ENCODE data around the gene HPSE2.

The HPSE2 gene

DNA sequence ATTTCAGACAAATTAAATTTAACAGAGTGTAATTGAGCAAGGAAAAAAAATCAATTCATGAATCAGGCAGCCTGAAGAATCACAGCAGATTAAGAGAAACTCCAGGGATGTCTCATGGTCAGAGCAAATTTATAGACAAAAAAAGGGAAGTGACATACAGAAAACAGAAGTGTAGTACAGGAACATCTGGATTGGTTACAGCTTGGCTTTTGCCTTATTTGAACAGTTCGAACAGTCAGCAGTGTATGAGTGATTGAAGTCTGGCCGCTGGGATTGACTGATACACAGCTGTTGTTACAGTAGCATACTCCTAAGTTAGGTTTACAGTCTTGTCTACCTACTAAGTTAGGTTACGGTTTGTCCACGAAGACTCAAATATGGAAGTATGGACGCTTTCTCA is 255.3 kb downstream of the HPSE2 start:
- no peak overlapping the region for H3K4me3 ChIP-seq (ENCODE audit: low read depth, low read length)
- TF ChIP-seq, protein P1, sequence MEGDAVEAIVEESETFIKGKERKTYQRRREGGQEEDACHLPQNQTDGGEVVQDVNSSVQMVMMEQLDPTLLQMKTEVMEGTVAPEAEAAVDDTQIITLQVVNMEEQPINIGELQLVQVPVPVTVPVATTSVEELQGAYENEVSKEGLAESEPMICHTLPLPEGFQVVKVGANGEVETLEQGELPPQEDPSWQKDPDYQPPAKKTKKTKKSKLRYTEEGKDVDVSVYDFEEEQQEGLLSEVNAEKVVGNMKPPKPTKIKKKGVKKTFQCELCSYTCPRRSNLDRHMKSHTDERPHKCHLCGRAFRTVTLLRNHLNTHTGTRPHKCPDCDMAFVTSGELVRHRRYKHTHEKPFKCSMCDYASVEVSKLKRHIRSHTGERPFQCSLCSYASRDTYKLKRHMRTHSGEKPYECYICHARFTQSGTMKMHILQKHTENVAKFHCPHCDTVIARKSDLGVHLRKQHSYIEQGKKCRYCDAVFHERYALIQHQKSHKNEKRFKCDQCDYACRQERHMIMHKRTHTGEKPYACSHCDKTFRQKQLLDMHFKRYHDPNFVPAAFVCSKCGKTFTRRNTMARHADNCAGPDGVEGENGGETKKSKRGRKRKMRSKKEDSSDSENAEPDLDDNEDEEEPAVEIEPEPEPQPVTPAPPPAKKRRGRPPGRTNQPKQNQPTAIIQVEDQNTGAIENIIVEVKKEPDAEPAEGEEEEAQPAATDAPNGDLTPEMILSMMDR (IDR thresholded peaks at IDR 0.05; ENCODE audit: control insufficient read depth, extremely low read depth, insufficient read depth): no peak
- no peak for DNase-seq (ENCODE audit: low read depth)

DNA sequence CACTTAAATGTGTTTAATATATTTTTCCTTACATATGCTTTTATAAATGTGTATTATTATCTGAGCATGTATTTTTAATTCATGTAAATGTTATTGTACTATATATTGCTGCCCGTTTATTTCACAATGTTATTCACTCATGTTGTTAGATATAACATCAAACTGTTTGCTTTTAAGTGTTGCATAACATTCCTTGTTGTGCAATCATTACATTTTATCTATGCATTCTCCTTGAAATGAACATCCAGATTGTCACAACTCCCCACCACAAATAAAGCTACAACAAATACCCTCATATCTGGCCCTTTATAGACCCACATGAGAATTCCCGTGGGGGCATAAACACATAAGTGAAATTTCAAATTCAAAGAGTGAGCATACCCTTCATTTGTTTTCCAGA is 264.2 kb downstream of the HPSE2 start:
- H3K4me3 ChIP-seq (ENCODE audit: low read depth, low read length): no peak overlapping the region
- no peak for DNase-seq (ENCODE audit: low read depth)
- TF ChIP-seq, protein P1 (IDR thresholded peaks at IDR 0.05; ENCODE audit: control insufficient read depth, extremely low read depth, insufficient read depth): no peak

DNA sequence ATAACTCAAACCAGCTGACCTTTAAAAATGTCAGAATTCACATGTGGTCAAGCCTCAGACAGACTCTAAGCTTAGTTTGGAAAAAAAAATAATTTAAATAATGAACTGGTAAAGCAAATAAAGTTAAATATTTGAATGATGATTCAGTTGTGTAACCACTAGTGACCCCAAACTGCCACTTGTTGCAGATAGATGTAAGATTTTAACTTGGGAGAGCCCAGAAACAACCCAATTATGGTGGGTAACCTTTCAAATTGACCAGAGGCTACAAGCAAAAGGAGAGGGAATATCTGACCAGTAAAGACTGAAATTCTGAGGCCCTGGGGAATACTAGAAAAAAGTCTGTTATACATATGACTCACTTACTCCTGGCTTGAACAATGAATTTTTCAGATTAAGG is 268.1 kb downstream of the HPSE2 start:
- no peak overlapping the region for H3K4me3 ChIP-seq (ENCODE audit: low read depth, low read length)
- TF ChIP-seq, protein P1 (IDR thresholded peaks at IDR 0.05; ENCODE audit: control insufficient read depth, extremely low read depth, insufficient read depth): no peak
- DNase-seq (ENCODE audit: low read depth): no peak

DNA sequence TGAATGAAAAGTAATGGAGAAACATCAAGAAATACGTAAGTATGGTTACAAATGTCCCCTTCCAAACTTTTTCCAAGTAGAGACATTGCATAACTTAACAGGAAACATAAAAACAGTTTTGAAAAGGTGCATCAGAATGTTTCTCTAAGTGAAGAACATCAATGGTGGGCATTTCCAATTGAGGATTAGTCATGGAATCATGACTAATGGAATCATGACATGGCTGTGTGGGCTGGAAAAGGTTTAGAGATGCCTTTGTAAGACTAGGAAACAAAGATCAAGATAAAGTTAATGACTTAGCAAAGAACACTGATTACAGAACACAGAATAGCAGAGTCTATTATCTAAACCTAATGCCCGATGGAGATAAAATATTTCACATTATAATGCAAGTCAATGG is 272.0 kb downstream of the HPSE2 start:
- no peak overlapping the region for H3K4me3 ChIP-seq (ENCODE audit: low read depth, low read length)
- TF ChIP-seq, protein P1 (IDR thresholded peaks at IDR 0.05; ENCODE audit: control insufficient read depth, extremely low read depth, insufficient read depth): no peak
- DNase-seq (ENCODE audit: low read depth): no peak

DNA sequence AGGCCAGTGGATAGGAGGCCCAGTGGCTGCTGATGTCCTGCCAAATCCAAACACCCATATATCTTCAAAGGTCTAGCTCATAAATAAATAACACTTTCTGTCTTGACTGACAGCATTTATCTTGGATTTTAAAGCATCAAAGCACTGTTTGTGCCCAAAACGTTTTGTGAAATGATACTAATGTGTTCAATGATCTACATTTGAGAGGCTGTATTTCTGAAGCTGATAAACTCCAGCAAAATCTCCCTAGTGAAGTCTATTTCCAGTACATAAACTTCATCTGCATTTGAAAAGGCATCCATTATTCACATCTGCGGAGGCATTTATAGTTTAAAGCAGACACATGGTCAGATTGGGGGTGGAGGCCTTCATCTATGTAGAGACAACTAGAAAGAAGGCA is 276.3 kb downstream of the HPSE2 start:
- TF ChIP-seq, protein P1 (IDR thresholded peaks at IDR 0.05; ENCODE audit: control insufficient read depth, extremely low read depth, insufficient read depth): no peak
- no peak overlapping the region for H3K4me3 ChIP-seq (ENCODE audit: low read depth, low read length)
- DNase-seq (ENCODE audit: low read depth): no peak

DNA sequence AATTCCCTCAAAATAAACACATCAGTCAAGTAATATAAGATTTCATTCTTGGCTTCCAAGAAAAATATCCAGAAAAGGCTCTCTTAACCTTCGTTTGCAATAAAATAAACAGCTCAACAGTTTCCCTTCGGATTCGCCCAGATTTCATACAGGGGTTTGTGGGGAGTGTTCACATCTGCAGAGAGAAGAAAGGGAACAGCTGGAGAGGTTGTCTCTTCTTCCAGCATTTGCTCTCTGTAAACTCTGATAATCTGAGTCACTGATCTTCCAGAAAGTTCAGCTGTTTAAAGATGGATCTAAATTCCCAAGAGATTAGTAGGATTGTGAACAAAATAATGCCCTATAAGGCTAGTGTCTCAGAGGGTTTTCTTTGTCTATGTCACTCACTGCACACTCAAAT is 277.9 kb downstream of the HPSE2 start:
- TF ChIP-seq, protein P1 (IDR thresholded peaks at IDR 0.05; ENCODE audit: control insufficient read depth, extremely low read depth, insufficient read depth): no peak
- no peak overlapping the region for H3K4me3 ChIP-seq (ENCODE audit: low read depth, low read length)
- DNase-seq (ENCODE audit: low read depth): no peak

DNA sequence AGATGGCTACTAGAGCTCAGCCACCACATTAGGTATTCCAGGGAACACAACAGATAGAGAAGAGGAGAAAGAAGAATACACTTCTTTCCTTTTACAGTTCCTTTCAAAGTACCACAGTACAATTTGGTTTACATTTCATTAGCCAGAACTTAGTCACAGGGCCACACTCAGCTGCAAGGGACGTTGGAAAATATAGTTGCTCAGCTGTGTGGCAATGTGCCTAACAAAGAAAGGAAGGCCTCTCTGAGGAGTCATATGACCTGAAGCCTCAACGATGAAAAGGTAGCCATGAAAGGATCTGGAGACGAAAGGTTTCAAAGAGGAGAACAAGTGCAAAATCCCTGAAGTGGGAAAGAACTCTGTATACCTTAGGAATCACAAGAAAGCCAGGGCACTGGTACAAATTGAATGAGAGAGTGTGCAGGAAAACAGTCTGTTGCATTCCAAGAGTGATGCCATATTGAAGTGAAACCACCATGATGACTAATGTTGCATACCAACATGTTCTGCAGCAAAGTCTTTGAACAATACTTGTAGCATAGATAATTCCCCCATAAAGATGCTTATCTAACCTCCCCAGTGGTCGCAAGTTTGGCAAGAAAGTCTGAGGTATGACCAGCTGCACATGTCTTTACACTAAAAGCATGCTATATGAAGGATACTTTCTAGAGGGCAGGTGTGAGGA is 278.9 kb downstream of the HPSE2 start:
- DNase-seq (ENCODE audit: low read depth): no peak
- no peak overlapping the region for H3K4me3 ChIP-seq (ENCODE audit: low read depth, low read length)
- TF ChIP-seq, protein P1 (IDR thresholded peaks at IDR 0.05; ENCODE audit: control insufficient read depth, extremely low read depth, insufficient read depth): no peak
